NCI-H2196 (cell line): Measurements from ENCODE around the gene RPS6KB2.

Experiments used
- DNase-seq: peaks from one replicate; lab custom pipeline; 2025; ENCODE audit not compliant: unreplicated experiment; lab: John Stamatoyannopoulos, UW

RPS6KB2 gene

GRCh38 chr11:67428052-67429001, at the start of gene RPS6KB2:
Gene RPS6KB2 (plus strand): TSS chr11:67428494. CDS start chr11:67428546, 52 bp downstream.
- peak; percentile 96 for DNase-seq

GRCh38 chr11:67378544-67378943, 49.8 kb upstream of the RPS6KB2 start:
- no peak for DNase-seq

GRCh38 chr11:67379061-67380058, 48.9 kb upstream of the RPS6KB2 start:
- DNase-seq = no peak

- no peak for DNase-seq
These were observed 46.9 kb upstream of the RPS6KB2 start for GRCh38 chr11:67381244-67381972.

- peak; percentile 74 for DNase-seq
These were observed 45.8 kb upstream of the RPS6KB2 start for GRCh38 chr11:67382276-67383136.

GRCh38 chr11:67384851-67385366, 43.4 kb upstream of the RPS6KB2 start:
- peak; percentile 20 for DNase-seq

GRCh38 chr11:67387069-67387468, 41.2 kb upstream of the RPS6KB2 start:
- DNase-seq = no peak

- no peak for DNase-seq
These were observed 40.8 kb upstream of the RPS6KB2 start for GRCh38 chr11:67387518-67387917.

- peak; percentile 34 for DNase-seq
These were observed 38.8 kb upstream of the RPS6KB2 start for GRCh38 chr11:67389477-67389876.

- DNase-seq = no peak
These were observed 37.4 kb upstream of the RPS6KB2 start for GRCh38 chr11:67390947-67391303.

GRCh38 chr11:67391304-67392182, 36.8 kb upstream of the RPS6KB2 start, which contains the start of gene RAD9A:
Gene RAD9A (plus strand): TSS chr11:67391986. CDS start chr11:67392045, 59 bp downstream.
- DNase-seq = peak; percentile 97

GRCh38 chr11:67392183-67392715, 36.0 kb upstream of the RPS6KB2 start:
- DNase-seq = no peak

- DNase-seq = no peak
These were observed 34.9 kb upstream of the RPS6KB2 start for GRCh38 chr11:67393437-67393836.

GRCh38 chr11:67393990-67394389, 34.3 kb upstream of the RPS6KB2 start:
- no peak for DNase-seq

GRCh38 chr11:67395555-67396258, 32.6 kb upstream of the RPS6KB2 start:
- no peak for DNase-seq

GRCh38 chr11:67396259-67396581, 32.1 kb upstream of the RPS6KB2 start:
- no peak for DNase-seq

- peak; percentile 24 for DNase-seq
These were observed 31.5 kb upstream of the RPS6KB2 start for GRCh38 chr11:67396587-67397389.
